Astrocyte (in vitro differentiated cells and primary cell): ENCODE measurements around the gene FBXW8.

Source experiments
- CTCF ChIP-seq: IDR thresholded peaks from 2 replicates; pipeline ENCODE4 v1.5.1; 2011; ENCODE audit warnings: low read depth, mild to moderate bottlenecking, inconsistent platforms, low read length, moderate library complexity; ENCODE audit not compliant: insufficient read depth
- EZH2 ChIP-seq: IDR thresholded peaks from 2 replicates; pipeline ENCODE4 v1.6.1; 2012; ENCODE audit warnings: mild to moderate bottlenecking, low read length, inconsistent platforms; ENCODE audit not compliant: insufficient read depth

- TF ChIP-seq CTCF, result no peak
- TF ChIP-seq EZH2, result no peak
Observed at GRCh38 chr12:116933091-116933490, 22.3 kb downstream of the FBXW8 start.
